Right lobe of liver (tissue), 4 donors: ENCODE data around the gene DOCK1.

Source experiments
- CTCF ChIP-seq, 4 donors: fragments of 200-600 bp in 3 of 4; fragments of 450-650 bp in 1 of 4; IDR thresholded peaks; one replicate each; pipeline versions ENCODE4 v1.5.1 to v1.8.0; 2016 to 2022; ENCODE audit warnings: antibody characterized with exemption in 4 of 4, mild to moderate bottlenecking in 2 of 4
- POLR2A ChIP-seq: fragments of 450-650 bp; IDR thresholded peaks from one replicate; pipeline ENCODE4 v1.6.1; 2017; ENCODE audit warnings: antibody characterized with exemption, mild to moderate bottlenecking
- donor health status: DM: no; HTN: no; CAD: no.
- donor health status: DM: no; HTN: no; CAD: no.
- donor health status: DM: no; HTN: yes; CAD: no.

GRCh38 chr10:127193125-127193524 is 287.9 kb downstream of the DOCK1 start:
- TF ChIP-seq POLR2A: no peak
- TF ChIP-seq CTCF (IDR thresholded peaks at IDR 0.05): no peak
